Stimulated activated naive B cell treated with anti-CD40 and anti-IgM and Interleukin-4, amounts not matched to agents 10 μg/mL and 1 μg/mL and 100 μg/mL, for 72 hours (primary cell): ENCODE data around the gene TFDP3.
A peak's percentile ranks its signal among the peaks of the same experiment; 100 is the strongest.

Source experiments
- ATAC-seq, 2 donors: fragments of 150-1000 bp; cut with Tn5 transposase; replicated peaks; 2 replicates each; pipeline ENCODE4 v1.10.0; 2021; ENCODE audit warnings: moderate library complexity in 1 of 2
- DNase-seq: peaks from one replicate; pipeline ENCODE4 v3.0.0; 2021
- H3K27ac Mint-ChIP-seq: one replicate; pipeline ENCODE4 v1.8.0; 2022; ENCODE audit warnings: mild to moderate bottlenecking, mixed read lengths
- H3K27me3 Mint-ChIP-seq, 2 donors: one replicate each; pipeline ENCODE4 v1.8.0; 2022; ENCODE audit warnings: mixed read lengths in 2 of 2
- H3K36me3 Mint-ChIP-seq, 2 donors: one replicate each; pipeline ENCODE4 v1.8.0; 2022; ENCODE audit warnings: mixed read lengths in 2 of 2, mild to moderate bottlenecking in 1 of 2
- H3K4me1 Mint-ChIP-seq, 2 donors: one replicate each; pipeline ENCODE4 v1.8.0; 2022; ENCODE audit warnings: mixed read lengths in 2 of 2, mild to moderate bottlenecking in 1 of 2
- H3K4me3 Mint-ChIP-seq, 2 donors: one replicate each; pipeline ENCODE4 v1.8.0; 2022; ENCODE audit warnings: mild to moderate bottlenecking in 2 of 2, mixed read lengths in 2 of 2, moderate library complexity in 1 of 2
- H3K9me3 Mint-ChIP-seq, 2 donors: one replicate each; pipeline ENCODE4 v1.8.0; 2022; ENCODE audit warnings: mixed read lengths in 2 of 2, mild to moderate bottlenecking in 1 of 2

TFDP3 gene

DNA sequence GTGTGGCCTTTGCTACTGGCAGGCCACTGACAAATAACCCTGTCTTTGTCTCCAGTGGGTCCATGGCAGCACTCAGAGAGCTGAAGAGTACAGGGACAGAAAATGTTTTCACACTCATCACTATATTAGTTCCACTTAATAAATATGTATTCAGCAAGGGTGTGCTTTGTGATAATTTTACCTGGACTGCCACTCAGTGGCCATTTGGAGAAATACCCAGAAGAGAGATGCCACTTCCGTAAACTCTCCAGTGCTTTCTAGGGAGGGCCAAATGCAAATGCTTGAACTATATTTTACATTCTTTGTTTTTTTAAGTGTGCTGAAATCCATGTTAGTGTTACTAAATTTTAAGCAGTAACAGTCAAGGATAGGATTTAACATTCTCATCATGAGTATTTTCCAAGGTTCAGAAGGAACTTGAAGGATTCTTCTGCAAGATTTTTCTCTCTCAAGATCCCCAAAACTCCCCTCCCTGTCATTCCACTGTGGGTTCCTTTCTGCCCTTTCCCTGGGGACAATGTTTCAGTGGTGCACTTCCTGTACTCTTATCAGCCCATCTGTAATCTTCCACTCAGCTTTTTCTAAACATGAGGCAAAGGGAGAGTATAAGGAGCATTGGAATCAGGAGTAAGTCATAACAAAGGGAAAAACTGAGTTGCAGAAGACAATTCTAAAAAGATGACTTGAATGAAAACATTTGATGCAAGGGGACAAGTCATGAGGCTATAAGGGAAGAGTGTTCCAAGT is 46.0 kb downstream of the TFDP3 start:
- Mint-ChIP-seq H3K27me3 (peaks cover 0 to 11% of the 10 kb centered on the region in 2 donors), H3K27ac (no peak overlapping the region), H3K4me1 (no peaks in the 10 kb centered on the region), H3K36me3 (no peaks in the 10 kb centered on the region), H3K4me3 (no peak overlapping the region), H3K9me3 (no peaks in the 10 kb centered on the region)
- DNase-seq (no peak), ATAC-seq (peak; percentile 48 to 65)
